ENCODE measurements around the gene C20orf144. TPM values are rescaled to one million over a fixed set of nuclear protein-coding genes. Genes with fewer than 3 reads are reported as not detected.
"Not testable (repeated sequence)": the region's sequence is repeated elsewhere in the genome, so short reads cannot be mapped to it uniquely, and the experiment has no call there.

The C20orf144 gene
- total RNA-seq, 4 donors from 2014 or later = not detected

GRCh38 chr20:33693289-33693688, 31.2 kb downstream of the C20orf144 start:
- TF ChIP-seq, protein P1, sequence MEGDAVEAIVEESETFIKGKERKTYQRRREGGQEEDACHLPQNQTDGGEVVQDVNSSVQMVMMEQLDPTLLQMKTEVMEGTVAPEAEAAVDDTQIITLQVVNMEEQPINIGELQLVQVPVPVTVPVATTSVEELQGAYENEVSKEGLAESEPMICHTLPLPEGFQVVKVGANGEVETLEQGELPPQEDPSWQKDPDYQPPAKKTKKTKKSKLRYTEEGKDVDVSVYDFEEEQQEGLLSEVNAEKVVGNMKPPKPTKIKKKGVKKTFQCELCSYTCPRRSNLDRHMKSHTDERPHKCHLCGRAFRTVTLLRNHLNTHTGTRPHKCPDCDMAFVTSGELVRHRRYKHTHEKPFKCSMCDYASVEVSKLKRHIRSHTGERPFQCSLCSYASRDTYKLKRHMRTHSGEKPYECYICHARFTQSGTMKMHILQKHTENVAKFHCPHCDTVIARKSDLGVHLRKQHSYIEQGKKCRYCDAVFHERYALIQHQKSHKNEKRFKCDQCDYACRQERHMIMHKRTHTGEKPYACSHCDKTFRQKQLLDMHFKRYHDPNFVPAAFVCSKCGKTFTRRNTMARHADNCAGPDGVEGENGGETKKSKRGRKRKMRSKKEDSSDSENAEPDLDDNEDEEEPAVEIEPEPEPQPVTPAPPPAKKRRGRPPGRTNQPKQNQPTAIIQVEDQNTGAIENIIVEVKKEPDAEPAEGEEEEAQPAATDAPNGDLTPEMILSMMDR (IDR thresholded peaks at IDR 0.05) = no peak
- TF ChIP-seq POLR2A (IDR thresholded peaks at IDR 0.05) (no peak), EP300 (IDR thresholded peaks at IDR 0.05) (no peak), POLR2AphosphoS5 (IDR thresholded peaks at IDR 0.05) (no peak)
- H3K27me3 ChIP-seq = no peaks in the 10 kb centered on the region
- H3K27ac ChIP-seq = no peak overlapping the region
- no peaks in the 10 kb centered on the region for H3K9me3 ChIP-seq
- no peak overlapping the region for H3K4me3 ChIP-seq
- H3K4me1 ChIP-seq = peaks cover 30% of the 10 kb centered on the region
- no peaks in the 10 kb centered on the region for H3K36me3 ChIP-seq
- no peak for DNase-seq (ENCODE audit: low spot score in 2 of 2)
- 83% methylated on average over 5 of the region's 5 CpGs for WGBS

- H3K27ac ChIP-seq = peak overlapping the region; percentile 57
- WGBS = 55% methylated on average over 14 of the region's 17 CpGs
- DNase-seq (ENCODE audit: low spot score in 2 of 2) = no peak
Measured at GRCh38 chr20:33693741-33694638, 31.9 kb downstream of the C20orf144 start.

DNA sequence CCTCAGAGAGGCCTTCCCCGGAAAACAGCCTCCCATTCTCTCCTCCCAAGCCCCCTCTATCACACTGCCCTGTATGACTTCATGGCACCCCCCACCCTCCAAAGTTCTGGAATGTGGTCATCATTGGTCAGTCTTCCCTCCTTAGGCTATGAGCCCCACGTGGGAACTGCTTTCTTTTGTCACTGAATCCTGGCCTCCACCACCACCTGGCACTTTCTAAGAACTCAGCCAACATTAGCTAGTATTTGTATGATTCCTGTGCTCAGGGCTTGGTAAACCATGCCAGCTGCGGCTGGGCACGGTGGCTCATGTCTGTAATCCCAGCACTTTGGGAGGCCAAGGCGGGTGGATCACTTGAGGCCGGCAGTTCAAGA, 32.5 kb downstream of the C20orf144 start:
- no peaks in the 10 kb centered on the region for H3K36me3 ChIP-seq
- WGBS = 42% methylated on average over 6 of the region's 6 CpGs
- TF ChIP-seq, protein P1 (IDR thresholded peaks at IDR 0.05) = no peak
- no peak for TF ChIP-seq POLR2AphosphoS5 (IDR thresholded peaks at IDR 0.05)
- no peak for TF ChIP-seq POLR2A (IDR thresholded peaks at IDR 0.05)
- no peak for TF ChIP-seq EP300 (IDR thresholded peaks at IDR 0.05)
- DNase-seq (ENCODE audit: low spot score in 2 of 2) = no peak
- H3K27ac ChIP-seq = no peak overlapping the region
- peaks cover 30% of the 10 kb centered on the region for H3K4me1 ChIP-seq
- no peaks in the 10 kb centered on the region for H3K9me3 ChIP-seq
- H3K27me3 ChIP-seq = no peaks in the 10 kb centered on the region
- H3K4me3 ChIP-seq = no peak overlapping the region

More at GRCh38 chr20:33693741-33694638, 31.9 kb downstream of the C20orf144 start:
- H3K36me3 ChIP-seq = no peaks in the 10 kb centered on the region
- peaks cover 30% of the 10 kb centered on the region for H3K4me1 ChIP-seq
- no peak overlapping the region for H3K4me3 ChIP-seq
- H3K27me3 ChIP-seq = no peaks in the 10 kb centered on the region
- H3K9me3 ChIP-seq = no peaks in the 10 kb centered on the region
- TF ChIP-seq POLR2A (IDR thresholded peaks at IDR 0.05) (no peak), POLR2AphosphoS5 (IDR thresholded peaks at IDR 0.05) (no peak), EP300 (IDR thresholded peaks at IDR 0.05) (no peak)
- TF ChIP-seq, protein P1 (IDR thresholded peaks at IDR 0.05) = no peak

GRCh38 chr20:33696448-33696847, 34.3 kb downstream of the C20orf144 start:
- H3K36me3 ChIP-seq = no peaks in the 10 kb centered on the region
- TF ChIP-seq, protein P1 (IDR thresholded peaks at IDR 0.05) = no peak
- TF ChIP-seq EP300 (IDR thresholded peaks at IDR 0.05) = no peak
- no peak for TF ChIP-seq POLR2A (IDR thresholded peaks at IDR 0.05)
- no peak for TF ChIP-seq POLR2AphosphoS5 (IDR thresholded peaks at IDR 0.05)
- no peak for DNase-seq (ENCODE audit: low spot score in 2 of 2)
- no peaks in the 10 kb centered on the region for H3K9me3 ChIP-seq
- H3K27ac ChIP-seq = peak overlapping the region; percentile 18
- H3K4me1 ChIP-seq = peaks cover 30% of the 10 kb centered on the region
- 61% methylated on average over 4 of the region's 4 CpGs for WGBS
- H3K4me3 ChIP-seq = no peak overlapping the region
- no peaks in the 10 kb centered on the region for H3K27me3 ChIP-seq

DNA sequence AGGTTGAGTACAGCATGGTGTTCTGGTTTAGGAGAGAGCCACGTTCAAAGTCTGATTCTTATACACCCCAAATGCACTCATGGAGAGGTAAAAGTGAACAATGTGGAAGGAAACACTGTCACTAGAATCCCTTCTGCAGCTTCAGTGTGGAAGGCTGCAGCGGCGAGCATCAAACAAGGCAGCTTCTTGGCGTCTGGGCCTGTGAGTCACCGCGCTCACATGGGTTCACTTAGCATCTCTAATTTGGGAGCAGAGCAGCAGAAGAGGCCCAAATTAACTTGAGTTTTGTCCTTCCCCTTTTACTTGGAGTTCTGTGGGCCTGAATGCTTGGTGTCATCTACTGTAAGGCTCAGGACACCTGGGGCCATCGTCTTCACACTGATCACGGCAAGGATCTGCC, 35.0 kb downstream of the C20orf144 start:
- Histone ChIP-seq H3K9me3 (no peaks in the 10 kb centered on the region), H3K27ac (peak overlapping the region; percentile 18), H3K4me3 (no peak overlapping the region), H3K27me3 (no peaks in the 10 kb centered on the region), H3K4me1 (peaks cover 30% of the 10 kb centered on the region), H3K36me3 (no peaks in the 10 kb centered on the region)
- TF ChIP-seq POLR2A (IDR thresholded peaks at IDR 0.05) (no peak), EP300 (IDR thresholded peaks at IDR 0.05) (no peak), POLR2AphosphoS5 (IDR thresholded peaks at IDR 0.05) (no peak)
- TF ChIP-seq, protein P1 (IDR thresholded peaks at IDR 0.05) = no peak
- 45% methylated on average over 8 of the region's 8 CpGs for WGBS
- peak in 1 of 2 donors; percentile 79 for DNase-seq (ENCODE audit: low spot score in 2 of 2)

GRCh38 chr20:33698966-33699365, 36.8 kb downstream of the C20orf144 start:
- peaks cover 25% of the 10 kb centered on the region for H3K4me1 ChIP-seq
- WGBS = no CpG with 5 or more reads among the region's 27 CpGs

GRCh38 chr20:33700696-33701441, 38.7 kb downstream of the C20orf144 start:
- H3K27me3 ChIP-seq; H3K27ac ChIP-seq; H3K36me3 ChIP-seq; H3K9me3 ChIP-seq; H3K4me3 ChIP-seq; DNase-seq (ENCODE audit: low spot score in 2 of 2): not testable (repeated sequence)
- WGBS = 92% methylated on average over 15 of the region's 45 CpGs
- peaks cover 16% of the 10 kb centered on the region for H3K4me1 ChIP-seq

More at GRCh38 chr20:33698966-33699365, 36.8 kb downstream of the C20orf144 start:
- H3K4me3 ChIP-seq; H3K27ac ChIP-seq; H3K27me3 ChIP-seq; H3K36me3 ChIP-seq; DNase-seq (ENCODE audit: low spot score in 2 of 2); H3K9me3 ChIP-seq: not testable (repeated sequence)
